ENCODE data around the gene PARVB. TPM values are rescaled to one million over a fixed set of nuclear protein-coding genes. Genes with fewer than 3 reads are reported as not detected.
"Not testable (repeated sequence)": the region's sequence is repeated elsewhere in the genome, so short reads cannot be mapped to it uniquely, and the experiment has no call there.

The PARVB gene
- total RNA-seq, 1 donor from 2014 or later, result 122 TPM

- intact Hi-C loops (cut with micrococcal nuclease); H3K27me3 Mint-ChIP-seq (ENCODE audit: low read depth); H3K4me3 Mint-ChIP-seq (ENCODE audit: low read depth); DNase-seq (ENCODE audit: low spot score); H3K27ac Mint-ChIP-seq; H3K9me3 Mint-ChIP-seq: not testable (repeated sequence)
- peaks cover 14% of the 10 kb centered on the region for H3K4me1 Mint-ChIP-seq (ENCODE audit: low read depth)
- H3K36me3 Mint-ChIP-seq (ENCODE audit: low read depth), result peaks cover 17% of the 10 kb centered on the region
Observed at GRCh38 chr22:44056649-44057048, 32.5 kb downstream of the PARVB start.

- Mint-ChIP-seq H3K27me3 (ENCODE audit: low read depth) (no peaks in the 10 kb centered on the region), H3K27ac (no peak overlapping the region), H3K9me3 (peaks cover 7% of the 10 kb centered on the region), H3K4me3 (ENCODE audit: low read depth) (no peak overlapping the region), H3K36me3 (ENCODE audit: low read depth) (peaks cover 17% of the 10 kb centered on the region), H3K4me1 (ENCODE audit: low read depth) (peaks cover 14% of the 10 kb centered on the region)
- intact Hi-C loops (cut with micrococcal nuclease), result no loop called here
- DNase-seq (ENCODE audit: low spot score), result no peak
Observed at GRCh38 chr22:44057401-44057987, 33.4 kb downstream of the PARVB start.

GRCh38 chr22:44063462-44064371, 39.6 kb downstream of the PARVB start:
- intact Hi-C loops (cut with micrococcal nuclease), result no loop called here
- Mint-ChIP-seq H3K4me3 (ENCODE audit: low read depth) (no peak overlapping the region), H3K27me3 (ENCODE audit: low read depth) (no peaks in the 10 kb centered on the region), H3K36me3 (ENCODE audit: low read depth) (peaks cover 18% of the 10 kb centered on the region), H3K27ac (no peak overlapping the region), H3K9me3 (peaks cover 7% of the 10 kb centered on the region), H3K4me1 (ENCODE audit: low read depth) (peaks cover 15% of the 10 kb centered on the region)
- DNase-seq (ENCODE audit: low spot score), result no peak

GRCh38 chr22:44067033-44067432, 42.9 kb downstream of the PARVB start:
- no peaks in the 10 kb centered on the region for H3K27me3 Mint-ChIP-seq (ENCODE audit: low read depth)
- peaks cover 7% of the 10 kb centered on the region for H3K4me1 Mint-ChIP-seq (ENCODE audit: low read depth)
- peaks cover 5% of the 10 kb centered on the region for H3K36me3 Mint-ChIP-seq (ENCODE audit: low read depth)
- DNase-seq (ENCODE audit: low spot score), result no peak
- no peak overlapping the region for H3K27ac Mint-ChIP-seq
- H3K4me3 Mint-ChIP-seq (ENCODE audit: low read depth), result no peak overlapping the region
- intact Hi-C loops (cut with micrococcal nuclease), result no loop called here
- no peaks in the 10 kb centered on the region for H3K9me3 Mint-ChIP-seq

- Mint-ChIP-seq H3K27ac (no peak overlapping the region), H3K27me3 (ENCODE audit: low read depth) (no peaks in the 10 kb centered on the region), H3K4me3 (ENCODE audit: low read depth) (no peak overlapping the region), H3K36me3 (ENCODE audit: low read depth) (peaks cover 5% of the 10 kb centered on the region), H3K9me3 (no peaks in the 10 kb centered on the region), H3K4me1 (ENCODE audit: low read depth) (peaks cover 7% of the 10 kb centered on the region)
- intact Hi-C loops (cut with micrococcal nuclease), result no loop called here
- no peak for DNase-seq (ENCODE audit: low spot score)
Observed at GRCh38 chr22:44067901-44068300, 43.8 kb downstream of the PARVB start.

GRCh38 chr22:44068422-44069191, 44.5 kb downstream of the PARVB start:
- no peak for DNase-seq (ENCODE audit: low spot score)
- intact Hi-C loops (cut with micrococcal nuclease), result no loop called here
- Mint-ChIP-seq H3K36me3 (ENCODE audit: low read depth) (peaks cover 5% of the 10 kb centered on the region), H3K27ac (peak overlapping the region; percentile 49), H3K4me1 (ENCODE audit: low read depth) (peaks cover 7% of the 10 kb centered on the region), H3K27me3 (ENCODE audit: low read depth) (no peaks in the 10 kb centered on the region), H3K4me3 (ENCODE audit: low read depth) (no peak overlapping the region), H3K9me3 (no peaks in the 10 kb centered on the region)

GRCh38 chr22:44070029-44070428, 45.9 kb downstream of the PARVB start:
- H3K9me3 Mint-ChIP-seq, result no peaks in the 10 kb centered on the region
- H3K4me1 Mint-ChIP-seq (ENCODE audit: low read depth), result peaks cover 7% of the 10 kb centered on the region
- no peak overlapping the region for H3K27ac Mint-ChIP-seq
- no peak overlapping the region for H3K4me3 Mint-ChIP-seq (ENCODE audit: low read depth)
- peaks cover 5% of the 10 kb centered on the region for H3K36me3 Mint-ChIP-seq (ENCODE audit: low read depth)
- H3K27me3 Mint-ChIP-seq (ENCODE audit: low read depth), result no peaks in the 10 kb centered on the region
- intact Hi-C loops (cut with micrococcal nuclease), result no loop called here
- DNase-seq (ENCODE audit: low spot score), result no peak

- no peaks in the 10 kb centered on the region for H3K9me3 Mint-ChIP-seq
- peaks cover 5% of the 10 kb centered on the region for H3K36me3 Mint-ChIP-seq (ENCODE audit: low read depth)
Observed at GRCh38 chr22:44071781-44072326, 47.8 kb downstream of the PARVB start.

GRCh38 chr22:44074337-44074984, 50.4 kb downstream of the PARVB start:
- Mint-ChIP-seq H3K4me3 (ENCODE audit: low read depth) (no peak overlapping the region), H3K27ac (no peak overlapping the region), H3K4me1 (ENCODE audit: low read depth) (no peaks in the 10 kb centered on the region), H3K9me3 (no peaks in the 10 kb centered on the region), H3K36me3 (ENCODE audit: low read depth) (no peaks in the 10 kb centered on the region), H3K27me3 (ENCODE audit: low read depth) (no peaks in the 10 kb centered on the region)
- DNase-seq (ENCODE audit: low spot score), result no peak
- intact Hi-C loops (cut with micrococcal nuclease), result no loop called here

More at GRCh38 chr22:44071781-44072326, 47.8 kb downstream of the PARVB start:
- no peak for DNase-seq (ENCODE audit: low spot score)
- Mint-ChIP-seq H3K4me3 (ENCODE audit: low read depth) (no peak overlapping the region), H3K4me1 (ENCODE audit: low read depth) (peaks cover 7% of the 10 kb centered on the region), H3K27ac (no peak overlapping the region), H3K27me3 (ENCODE audit: low read depth) (no peaks in the 10 kb centered on the region)
- intact Hi-C loops (cut with micrococcal nuclease), result no loop called here

GRCh38 chr22:44075022-44075421, 50.9 kb downstream of the PARVB start:
- Mint-ChIP-seq H3K27me3 (ENCODE audit: low read depth) (no peaks in the 10 kb centered on the region), H3K27ac (no peak overlapping the region), H3K4me3 (ENCODE audit: low read depth) (no peak overlapping the region), H3K9me3 (no peaks in the 10 kb centered on the region), H3K4me1 (ENCODE audit: low read depth) (no peaks in the 10 kb centered on the region), H3K36me3 (ENCODE audit: low read depth) (no peaks in the 10 kb centered on the region)
- no peak for DNase-seq (ENCODE audit: low spot score)
- intact Hi-C loops (cut with micrococcal nuclease), result no loop called here

GRCh38 chr22:44075670-44076069, 51.6 kb downstream of the PARVB start:
- H3K9me3 Mint-ChIP-seq, result no peaks in the 10 kb centered on the region
- H3K27me3 Mint-ChIP-seq (ENCODE audit: low read depth), result no peaks in the 10 kb centered on the region
- no peaks in the 10 kb centered on the region for H3K36me3 Mint-ChIP-seq (ENCODE audit: low read depth)
- no peaks in the 10 kb centered on the region for H3K4me1 Mint-ChIP-seq (ENCODE audit: low read depth)
- H3K27ac Mint-ChIP-seq, result no peak overlapping the region
- intact Hi-C loops (cut with micrococcal nuclease), result no loop called here
- no peak overlapping the region for H3K4me3 Mint-ChIP-seq (ENCODE audit: low read depth)
- DNase-seq (ENCODE audit: low spot score), result no peak

GRCh38 chr22:44076825-44077224, 52.7 kb downstream of the PARVB start:
- Mint-ChIP-seq H3K9me3 (no peaks in the 10 kb centered on the region), H3K4me1 (ENCODE audit: low read depth) (no peaks in the 10 kb centered on the region), H3K36me3 (ENCODE audit: low read depth) (no peaks in the 10 kb centered on the region), H3K27me3 (ENCODE audit: low read depth) (no peaks in the 10 kb centered on the region), H3K4me3 (ENCODE audit: low read depth) (no peak overlapping the region), H3K27ac (no peak overlapping the region)
- DNase-seq (ENCODE audit: low spot score), result no peak
- intact Hi-C loops (cut with micrococcal nuclease), result no loop called here

All from activated T-helper 2 cell treated with anti-CD3 and anti-CD28 coated beads, Interferon-gamma antibody, Interleukin-2, Interleukin-4, amounts not matched to agents 10 μg/mL and 5 μg/mL and 100 μg/mL, durations not matched to agents 14 hours and 24 hours and 36 hours (primary cell).